H1 (cell line): ENCODE data around the gene IL10RA. TPM values are rescaled to one million over a fixed set of nuclear protein-coding genes. Genes with fewer than 3 reads are reported as not detected.

Experiments
- BRCA1 ChIP-seq: IDR thresholded peaks from 2 replicates; pipeline ENCODE4 v1.6.1; 2012; ENCODE audit warnings: low read depth, low read length, improper control_type of control experiment
- CTCF ChIP-seq, 3 experiments: IDR thresholded peaks; 1 replicate in 2 of 3; 2 replicates in 1 of 3; pipeline versions ENCODE4 v1.5.1 to v1.6.1; 2011; ENCODE audit warnings: low read length in 3 of 3, mild to moderate bottlenecking in 3 of 3, inconsistent platforms in 2 of 3, low read depth in 1 of 3, moderate library complexity in 1 of 3; ENCODE audit not compliant: insufficient read depth in 1 of 3; ENCODE audit errors: control extremely low read depth in 1 of 3
- KDM4A ChIP-seq: IDR thresholded peaks from one replicate; pipeline ENCODE4 v1.7.1; 2012; ENCODE audit warnings: low read depth, mild to moderate bottlenecking, moderate library complexity, low read length, inconsistent platforms; ENCODE audit not compliant: severe bottlenecking
- MAX ChIP-seq: IDR thresholded peaks from 2 replicates; pipeline ENCODE4 v1.6.1; 2012; ENCODE audit warnings: inconsistent platforms
- NRF1 ChIP-seq: IDR thresholded peaks from 2 replicates; pipeline ENCODE4 v1.6.1; 2011; ENCODE audit warnings: mild to moderate bottlenecking, low read depth, low read length, improper control_type of control experiment
- SIRT6 ChIP-seq: IDR thresholded peaks from one replicate; pipeline ENCODE4 v1.7.1; 2012; ENCODE audit warnings: low read length, inconsistent platforms
- TAF1 ChIP-seq: IDR thresholded peaks from 2 replicates; pipeline ENCODE4 v1.6.1; 2011; ENCODE audit warnings: mild to moderate bottlenecking, low read depth, low read length
- TEAD4 ChIP-seq: IDR thresholded peaks from 2 replicates; pipeline ENCODE4 v1.6.1; 2012; ENCODE audit warnings: low read depth, low read length, inconsistent platforms, mixed read lengths
- polyA plus RNA-seq, 7 experiments: library from polyadenylated mRNA; depleted of rRNA in 3 of 7; stranded (reverse) in 5 of 7; unstranded in 2 of 7; fragments of >200 nt in 5 of 7; fragments of 200-250 nt in 2 of 7; gene quantifications; 1 replicate in 5 of 7; 2 replicates in 1 of 7; 4 replicates in 1 of 7; pipeline versions ENCODE4 v1.2.1 to v1.2.3, GENCODE V29; 2011 to 2013; ENCODE audit warnings: missing spikeins in 2 of 7, mixed read lengths in 2 of 7
- total RNA-seq: library from RNA; stranded (reverse); fragmentation: NEBNext Ultra II Directional; extraction: Animal tissue kit (Norgen Biotek cat#: 25700); gene quantifications from 2 replicates; pipeline ENCODE4 v1.2.1, GENCODE V29; 2021

IL10RA gene
- total and polyA plus RNA-seq, 2 of the 8 experiments (the other 6 are each of a cell fraction or from before 2014, with no cell fraction given) = 0.05 to 0.11 TPM

- no peak for TF ChIP-seq NRF1
- no peak for TF ChIP-seq TAF1
- TF ChIP-seq BRCA1 = no peak
- TF ChIP-seq TEAD4 = no peak
- TF ChIP-seq MAX = no peak
- TF ChIP-seq KDM4A = no peak
- no peak for TF ChIP-seq SIRT6
- TF ChIP-seq CTCF (IDR thresholded peaks at IDR 0.05; ENCODE audit: control extremely low read depth in 1 of 3, insufficient read depth in 1 of 3, low read depth in 1 of 3, low read length in 3 of 3) = no peak
Observed at GRCh38 chr11:118016104-118016503, 29.9 kb downstream of the IL10RA start (continued).
